Activated CD8-positive, alpha-beta memory T cell treated with anti-CD3 and anti-CD28 coated beads for 1 hour (primary cell): Measurements from ENCODE around the gene NT5DC4.
A peak's percentile ranks its signal among the peaks of the same experiment; 100 is the strongest.

Experiments
- DNase-seq, 2 donors: peaks; one replicate each; pipeline ENCODE4 v3.0.0-alpha.2; 2020; ENCODE audit warnings: low read depth in 1 of 2; ENCODE audit errors: extremely low read depth in 1 of 2

Gene NT5DC4

DNA sequence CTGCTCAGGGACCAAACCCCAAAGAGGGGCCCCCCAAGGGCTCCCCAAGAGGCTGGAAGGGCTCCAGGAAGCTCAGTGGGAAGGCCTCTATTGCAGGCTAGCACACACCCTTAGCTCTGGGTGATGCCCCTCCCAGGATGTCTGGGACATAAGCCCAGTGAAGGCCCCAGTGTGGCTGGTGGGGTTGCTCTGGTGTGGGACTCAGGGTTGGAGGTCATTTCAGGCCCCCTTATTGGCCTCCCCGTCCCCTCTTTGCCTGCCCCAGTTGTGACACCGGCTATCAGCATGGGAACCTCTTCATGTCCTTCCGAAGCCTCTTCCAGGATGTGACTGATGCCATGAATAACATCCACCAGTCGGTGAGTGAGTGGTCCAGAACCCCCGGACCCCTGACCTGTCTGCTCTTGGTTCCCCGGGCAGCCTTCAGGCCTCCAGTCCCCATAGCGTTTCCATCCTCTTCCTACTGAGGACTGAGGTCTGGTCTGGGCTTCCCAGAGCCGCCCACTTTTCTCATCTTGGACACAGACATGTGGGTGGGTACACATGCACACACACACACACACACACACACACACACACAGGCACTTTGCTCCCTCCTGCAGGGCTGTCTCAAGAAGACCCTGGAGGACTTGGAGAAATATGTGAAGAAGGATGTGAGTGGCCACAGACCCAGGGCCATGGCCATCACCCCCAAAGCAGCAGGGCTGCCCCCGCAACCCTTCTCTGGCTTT is 2.2 kb downstream of the NT5DC4 start:
- no peak for DNase-seq

DNA sequence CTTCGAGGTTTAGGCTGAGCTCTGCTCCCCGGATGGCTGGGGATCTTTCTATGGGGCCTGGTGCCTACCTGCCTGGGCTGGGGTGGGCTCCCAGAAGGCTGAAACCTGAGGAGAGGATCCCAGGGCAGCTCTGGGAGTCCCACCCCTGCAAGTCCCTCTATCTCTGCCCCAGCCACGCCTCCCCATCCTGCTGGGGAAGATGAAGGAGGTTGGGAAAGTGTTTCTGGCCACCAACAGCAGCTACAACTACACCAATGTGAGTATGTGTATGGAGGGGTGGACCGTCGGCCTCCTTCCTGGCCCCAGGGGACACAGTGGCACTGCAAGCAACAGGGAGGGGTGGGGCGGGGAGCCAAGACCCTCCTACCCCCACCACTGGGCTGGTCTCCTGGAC is 2.7 kb downstream of the NT5DC4 start:
- DNase-seq = no peak

DNA sequence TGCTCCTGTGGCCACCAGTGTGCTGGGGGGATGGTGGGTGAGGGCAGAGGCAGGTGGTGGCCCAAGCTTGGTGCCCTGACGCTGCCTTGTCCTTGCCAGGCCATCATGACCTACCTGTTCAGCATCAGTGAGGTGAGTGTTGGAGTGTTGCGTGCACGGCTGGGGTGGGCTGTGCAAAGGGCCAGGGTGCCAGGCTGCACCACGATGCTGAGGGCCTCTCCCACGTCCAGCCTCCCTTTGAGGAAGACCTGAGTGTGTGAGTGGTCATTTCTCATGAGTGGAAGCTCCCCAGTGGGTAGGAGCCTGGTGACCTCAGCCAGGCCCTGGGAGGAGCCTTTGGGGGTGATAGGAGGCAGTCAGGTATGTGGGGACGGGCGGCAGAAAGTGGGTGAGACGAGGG is 3.2 kb downstream of the NT5DC4 start:
- no peak for DNase-seq

DNA sequence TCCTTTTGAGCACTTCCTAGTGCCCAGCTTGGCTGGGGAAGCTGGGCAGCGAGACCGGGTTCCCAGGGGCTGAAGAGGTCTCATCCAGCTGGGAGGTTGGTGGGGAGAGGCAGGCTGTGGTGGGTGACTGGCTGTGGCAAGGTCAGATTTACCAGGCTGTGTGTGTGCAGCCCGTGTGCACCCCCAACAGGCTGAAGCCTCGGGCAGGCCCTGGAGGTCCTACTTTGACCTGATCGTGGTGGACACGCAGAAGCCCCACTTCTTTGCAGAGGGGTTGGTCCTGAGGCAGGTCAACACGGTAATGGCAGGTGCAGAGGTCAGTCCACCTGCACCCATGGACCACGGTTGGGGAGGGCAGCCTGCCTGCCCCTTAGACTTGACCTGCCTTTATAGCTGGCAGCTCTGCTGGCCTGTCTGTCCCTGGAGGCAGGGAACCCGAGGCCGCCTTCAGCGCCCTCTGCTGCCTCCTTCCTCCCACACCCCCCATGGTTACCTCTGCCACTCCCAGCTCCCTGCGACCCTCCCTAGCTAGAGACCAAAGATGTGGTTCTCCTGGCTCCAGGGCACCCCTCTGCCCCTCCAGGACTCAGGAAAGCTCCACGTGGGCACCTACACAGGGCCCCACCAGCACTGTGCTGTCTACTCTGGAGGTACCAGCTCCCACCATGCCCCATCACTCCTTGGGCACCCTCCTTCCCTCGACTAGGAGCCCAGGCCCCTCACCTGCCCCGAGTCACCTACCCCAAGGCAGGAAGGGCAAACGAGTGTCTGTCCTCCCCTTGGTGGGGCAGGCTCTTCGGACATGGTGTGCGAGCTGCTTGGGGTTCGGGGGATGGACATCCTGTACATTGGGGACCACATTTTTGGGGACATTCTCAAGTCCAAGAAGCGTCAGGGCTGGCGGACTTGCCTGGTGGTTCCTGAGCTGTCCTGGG is 4.0 kb downstream of the NT5DC4 start:
- no peak for DNase-seq

DNA sequence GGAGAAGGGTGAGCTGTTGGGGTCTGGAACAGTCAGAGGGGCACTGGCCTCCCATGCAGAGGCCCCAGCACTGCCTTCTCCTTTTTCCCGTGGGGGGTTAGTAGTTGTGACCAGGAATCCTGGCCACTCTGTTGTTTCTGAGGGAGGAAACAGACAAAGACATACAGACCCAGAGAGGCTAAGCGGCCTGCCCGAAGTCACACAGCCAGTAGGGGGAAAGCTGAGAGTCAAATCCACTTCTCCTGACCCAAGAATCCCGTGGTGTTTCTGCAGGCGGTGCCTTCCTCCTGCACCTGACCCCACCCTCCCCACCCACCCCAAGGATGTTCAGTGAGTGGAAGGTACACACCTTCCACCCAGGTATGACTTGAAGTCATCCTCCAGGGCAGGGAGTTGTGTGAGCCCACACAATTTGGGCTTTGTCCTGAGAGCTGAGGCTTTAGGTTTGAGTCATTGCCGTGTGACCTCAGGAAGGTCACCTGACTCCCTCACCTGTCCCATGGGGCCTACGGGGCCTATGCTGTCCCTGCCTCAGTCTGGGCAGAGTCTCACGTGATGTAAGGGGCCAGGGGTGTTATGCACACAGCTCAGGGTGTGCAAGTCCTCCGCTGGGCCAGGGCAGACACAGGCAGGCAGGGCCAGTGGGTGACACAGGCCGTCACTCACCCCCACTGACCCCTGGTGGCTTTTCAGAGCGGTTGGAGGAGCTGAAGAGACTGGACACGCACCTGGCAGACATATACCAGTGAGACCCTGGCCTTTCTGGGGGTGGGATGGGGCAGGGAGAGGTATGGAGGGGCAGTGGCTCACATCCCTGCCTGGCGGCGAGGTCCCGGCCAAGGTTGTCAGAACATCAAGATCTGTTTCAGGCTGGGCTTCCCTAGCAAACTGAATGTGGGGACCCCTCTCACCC is 5.0 kb downstream of the NT5DC4 start:
- no peak for DNase-seq

DNA sequence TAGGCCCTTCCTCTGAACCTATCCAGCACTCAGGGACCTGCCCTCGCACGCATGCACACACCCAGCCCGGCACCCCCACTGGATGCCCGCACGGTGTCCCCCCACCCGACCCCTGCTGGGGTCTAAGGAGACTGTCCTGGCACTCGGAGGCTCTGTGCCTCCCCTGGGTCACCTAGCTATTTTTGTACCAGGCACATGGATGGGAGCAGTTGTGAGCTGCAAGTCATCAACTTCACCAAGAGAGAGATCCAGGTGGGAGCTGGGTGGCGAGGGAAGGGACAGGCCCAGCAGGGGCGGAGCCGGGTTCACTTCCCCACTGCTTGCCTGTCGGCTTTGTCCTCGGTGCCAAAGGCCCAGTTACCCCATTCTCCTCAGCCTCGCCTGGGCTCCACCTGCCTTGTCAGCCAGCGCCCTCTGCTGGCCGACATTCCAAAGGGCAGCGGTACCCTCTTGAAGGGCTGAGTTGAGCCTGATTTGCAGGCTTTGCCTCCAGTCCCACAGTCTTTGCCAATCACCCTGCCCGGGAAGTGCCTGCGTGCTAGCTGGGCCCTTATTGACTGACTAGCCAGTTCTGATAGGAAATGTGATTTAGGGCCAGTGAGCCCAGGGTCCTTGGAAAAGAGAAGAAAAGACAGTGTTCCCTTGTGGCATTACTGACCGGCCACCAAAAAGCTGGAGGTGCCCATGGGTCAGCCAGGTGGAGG is 5.8 kb downstream of the NT5DC4 start:
- DNase-seq = peak; percentile 67 to 74

DNA sequence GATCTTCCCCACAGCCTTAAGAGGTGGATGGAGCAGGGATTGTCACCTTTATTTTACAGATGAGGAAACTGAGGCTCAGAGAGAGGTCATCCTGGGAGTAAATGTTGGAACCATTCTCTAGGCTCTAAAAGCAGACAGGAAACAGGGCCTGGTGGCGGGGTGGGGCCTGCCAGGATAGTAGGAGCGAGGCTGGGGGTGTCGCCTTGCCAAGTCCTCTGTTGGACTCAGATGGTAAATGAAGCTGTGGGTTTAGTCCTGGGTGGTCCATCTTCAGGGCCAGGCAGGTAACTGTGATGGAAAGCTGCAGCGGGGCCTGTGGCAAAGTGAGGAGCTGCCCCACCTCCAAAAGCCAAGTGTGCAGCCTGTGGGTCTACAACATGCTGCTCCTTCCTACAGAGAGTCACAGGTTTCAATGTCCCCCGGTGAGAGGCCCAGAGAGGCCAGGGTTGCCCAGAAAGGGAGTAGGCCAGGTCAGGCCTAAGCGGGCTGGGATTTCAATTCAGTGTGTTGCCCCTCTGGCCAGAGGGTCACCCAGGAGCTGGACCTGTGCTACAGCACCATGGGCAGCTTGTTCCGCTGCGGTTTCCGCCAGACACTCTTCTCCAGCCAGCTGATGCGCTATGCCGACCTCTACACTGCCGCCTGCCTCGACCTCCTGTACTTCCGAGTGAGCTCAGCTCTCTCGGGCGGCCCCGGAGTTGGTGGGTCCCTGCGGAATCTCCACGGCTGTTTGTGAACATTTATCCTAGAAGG is 6.6 kb downstream of the NT5DC4 start:
- DNase-seq = no peak

DNA sequence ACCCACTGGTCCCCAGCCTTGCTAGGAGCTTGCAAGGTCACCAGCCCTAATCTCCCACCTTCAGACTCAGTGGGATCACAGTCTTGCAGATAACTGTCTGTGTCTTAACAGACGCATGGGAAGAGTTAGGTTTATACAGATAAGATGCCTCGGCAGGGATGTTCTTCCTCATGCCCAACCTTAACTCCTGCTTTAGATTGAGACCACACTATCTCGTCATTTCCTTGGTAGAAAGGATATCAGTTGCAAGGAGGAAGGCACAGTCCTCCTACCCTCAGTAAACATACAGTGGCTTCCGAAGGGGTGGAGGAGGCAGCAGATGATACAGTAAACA is 7.2 kb downstream of the NT5DC4 start:
- DNase-seq = no peak

DNA sequence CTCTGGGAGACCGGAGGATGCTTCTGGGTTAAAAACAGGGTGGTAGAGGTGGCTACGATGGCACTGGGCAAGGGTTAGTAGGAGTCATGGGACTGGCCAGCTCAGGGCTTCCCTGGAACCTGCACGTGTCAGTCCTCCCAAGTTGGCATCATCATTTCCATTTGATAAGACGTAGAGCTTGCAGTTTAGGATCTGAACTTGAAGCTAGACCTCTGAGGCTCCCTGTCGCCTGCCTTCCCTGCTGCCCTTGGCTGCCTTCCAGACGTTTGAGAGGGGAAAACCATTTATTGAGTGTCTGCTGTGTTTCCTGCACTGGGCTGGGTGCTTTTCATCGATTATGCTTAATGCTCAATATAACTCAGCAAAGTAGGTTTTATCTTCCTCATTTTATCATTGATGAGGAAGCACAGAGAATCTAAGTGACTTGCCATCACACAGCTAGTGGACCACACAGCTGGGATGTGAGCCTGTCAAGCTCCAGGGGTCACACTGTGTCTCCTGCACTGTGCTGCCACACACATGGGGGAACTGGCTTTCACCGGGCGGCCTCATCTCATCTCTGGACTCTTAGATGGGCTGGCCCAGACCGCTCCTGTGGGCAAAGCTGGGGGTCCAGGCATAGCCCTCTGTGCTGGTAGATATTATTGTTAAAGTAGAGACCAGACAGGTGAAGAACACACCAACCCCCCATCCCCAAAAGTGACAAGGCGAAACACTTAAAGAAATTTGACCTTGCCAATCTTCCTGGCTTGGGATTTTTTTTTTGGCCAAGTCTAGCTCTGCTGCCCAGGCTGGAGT is 7.8 kb downstream of the NT5DC4 start:
- DNase-seq = no peak

DNA sequence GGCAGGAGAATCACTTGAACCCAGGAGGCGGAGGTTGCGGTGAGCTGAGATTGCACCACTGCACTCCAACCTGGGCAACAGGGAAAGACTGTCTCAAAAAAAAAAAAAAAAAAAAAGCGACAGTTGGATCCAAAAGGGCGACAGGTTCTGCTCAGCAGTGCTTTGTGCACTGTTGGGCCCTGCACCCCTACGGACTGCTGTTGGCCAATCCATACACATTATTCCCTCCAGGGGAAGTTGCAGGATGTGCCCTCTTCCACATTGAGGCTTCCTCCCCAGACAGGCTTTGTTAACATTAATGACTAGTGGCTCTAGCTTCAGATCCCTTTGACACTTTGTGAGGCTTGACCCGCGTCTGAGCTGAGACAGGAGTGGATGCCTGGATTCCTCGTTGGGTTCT is 9.4 kb downstream of the NT5DC4 start:
- no peak for DNase-seq

DNA sequence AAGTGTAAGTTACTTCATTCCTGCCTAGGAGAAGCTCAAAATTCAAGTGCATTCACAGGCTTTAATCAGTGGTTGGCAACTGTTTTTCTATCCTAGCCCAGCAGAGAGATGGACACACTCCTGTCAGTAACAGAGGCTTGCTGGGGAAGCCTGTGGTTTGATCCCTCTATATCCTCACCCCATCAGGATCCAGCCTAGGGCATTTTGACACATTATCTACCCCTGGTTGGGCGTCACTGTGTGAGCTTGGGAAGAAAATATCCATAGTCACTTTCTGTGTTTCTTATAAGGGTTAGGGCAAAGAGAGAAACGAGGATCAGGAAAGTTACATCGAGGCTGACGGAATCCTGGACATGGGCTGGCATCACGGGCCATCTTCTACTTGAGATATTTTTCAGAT is 10.0 kb downstream of the NT5DC4 start:
- no peak for DNase-seq

DNA sequence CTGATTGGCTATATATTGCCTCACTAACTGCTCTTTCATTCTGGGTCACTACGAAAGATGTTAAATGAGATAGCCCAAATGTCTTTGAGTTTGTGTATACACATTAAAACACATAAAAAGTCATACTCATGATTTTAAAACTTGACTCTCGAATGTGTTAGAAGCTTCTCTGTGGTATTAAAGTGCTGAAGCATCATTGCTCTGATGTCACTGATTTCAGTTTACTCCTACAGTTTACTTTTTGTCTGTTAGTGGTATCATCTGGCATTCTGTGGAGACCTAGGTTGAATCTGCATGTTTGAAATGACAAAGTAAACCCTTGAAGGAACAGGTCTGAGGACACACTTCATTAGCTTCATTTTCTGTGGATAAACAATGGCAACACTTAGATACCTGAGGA is 10.7 kb downstream of the NT5DC4 start:
- DNase-seq = no peak

DNA sequence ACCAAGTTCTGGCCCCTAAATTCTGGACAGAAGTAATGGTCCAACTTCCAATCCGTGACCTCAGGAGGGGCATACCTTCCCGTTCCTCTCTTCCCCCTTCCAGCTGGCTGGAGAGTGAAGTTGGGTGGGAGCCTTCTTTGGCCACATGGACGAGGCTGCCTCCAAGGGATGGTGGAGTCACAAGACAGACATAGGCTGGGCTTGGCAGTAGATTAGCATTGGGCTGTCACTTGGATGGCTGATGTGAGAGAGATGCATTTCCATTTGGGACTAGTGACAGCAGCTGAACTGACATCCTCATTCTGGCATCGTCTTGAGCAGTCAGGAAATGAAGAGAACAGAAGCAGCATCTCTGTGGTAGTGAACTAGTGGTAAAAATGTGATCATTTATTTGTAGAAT is 12.6 kb downstream of the NT5DC4 start:
- no peak for DNase-seq

DNA sequence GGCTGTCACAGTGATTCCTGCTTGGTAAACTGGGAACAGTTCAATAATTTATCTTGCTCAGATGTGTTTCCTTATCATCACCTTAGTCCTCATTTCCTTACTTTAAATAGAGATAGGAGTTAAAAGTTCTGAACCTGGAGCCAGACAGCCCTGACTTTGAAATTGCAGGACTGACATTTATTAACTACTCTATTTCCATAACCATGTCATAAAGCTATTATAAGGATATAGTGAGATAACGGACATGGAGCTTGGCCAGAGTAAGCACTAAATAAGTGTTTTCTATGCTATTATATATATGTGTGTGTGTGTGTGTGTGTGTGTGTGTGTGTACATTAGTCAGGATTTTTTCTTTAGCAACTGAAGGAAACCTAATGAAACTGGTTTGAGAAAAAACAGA is 13.1 kb downstream of the NT5DC4 start:
- no peak for DNase-seq

DNA sequence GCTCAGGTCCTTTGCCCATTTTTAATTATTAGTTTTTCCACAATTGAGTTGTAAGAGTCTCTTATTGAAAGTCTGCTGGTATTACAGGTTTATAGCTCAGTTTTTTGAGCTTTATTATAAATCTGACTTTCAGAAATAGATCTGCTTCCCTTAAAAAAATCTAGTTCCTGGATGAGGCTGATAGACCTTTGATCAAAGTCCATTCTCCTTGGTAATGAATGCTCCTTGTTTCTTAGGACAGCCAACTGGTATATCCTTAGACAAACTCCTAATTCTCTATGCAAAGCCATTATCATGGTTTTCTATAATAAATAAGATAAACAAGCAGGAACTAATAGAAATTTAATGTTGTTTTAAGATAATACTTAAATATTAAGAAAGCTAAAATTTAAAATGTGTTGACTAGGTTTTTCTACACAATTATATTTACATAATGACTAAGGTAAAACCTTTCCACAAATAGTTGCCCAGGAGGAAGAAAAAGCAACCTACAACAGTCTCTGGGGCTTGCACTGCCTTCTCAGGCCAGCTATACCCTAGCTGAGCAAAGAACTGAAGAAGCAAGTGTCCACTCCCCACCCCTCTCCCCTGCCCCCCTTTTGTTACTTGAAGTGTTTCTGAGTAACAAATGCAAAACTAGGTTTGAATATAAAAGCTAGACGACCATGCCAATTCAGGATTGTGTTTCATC is 16.9 kb downstream of the NT5DC4 start:
- DNase-seq = no peak

DNA sequence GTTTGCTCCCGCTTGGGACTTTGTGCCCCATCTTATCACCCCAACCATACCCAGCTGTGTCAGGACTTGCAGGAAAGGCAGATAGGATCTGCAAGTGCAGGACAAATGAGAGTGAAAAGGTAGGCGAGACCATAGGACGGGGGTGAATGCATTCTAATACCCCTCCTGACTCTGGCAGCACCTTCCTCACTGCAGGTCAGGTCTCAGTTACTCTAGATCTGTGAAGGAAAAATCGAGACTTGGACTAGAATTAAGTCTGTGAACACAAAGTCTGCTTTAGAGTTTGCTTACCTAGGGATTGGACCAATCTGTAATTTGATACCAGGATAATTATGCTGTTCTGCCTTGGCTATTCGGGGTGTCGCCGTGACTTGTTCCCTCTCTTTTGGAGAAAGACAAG is 19.7 kb downstream of the NT5DC4 start:
- no peak for DNase-seq

DNA sequence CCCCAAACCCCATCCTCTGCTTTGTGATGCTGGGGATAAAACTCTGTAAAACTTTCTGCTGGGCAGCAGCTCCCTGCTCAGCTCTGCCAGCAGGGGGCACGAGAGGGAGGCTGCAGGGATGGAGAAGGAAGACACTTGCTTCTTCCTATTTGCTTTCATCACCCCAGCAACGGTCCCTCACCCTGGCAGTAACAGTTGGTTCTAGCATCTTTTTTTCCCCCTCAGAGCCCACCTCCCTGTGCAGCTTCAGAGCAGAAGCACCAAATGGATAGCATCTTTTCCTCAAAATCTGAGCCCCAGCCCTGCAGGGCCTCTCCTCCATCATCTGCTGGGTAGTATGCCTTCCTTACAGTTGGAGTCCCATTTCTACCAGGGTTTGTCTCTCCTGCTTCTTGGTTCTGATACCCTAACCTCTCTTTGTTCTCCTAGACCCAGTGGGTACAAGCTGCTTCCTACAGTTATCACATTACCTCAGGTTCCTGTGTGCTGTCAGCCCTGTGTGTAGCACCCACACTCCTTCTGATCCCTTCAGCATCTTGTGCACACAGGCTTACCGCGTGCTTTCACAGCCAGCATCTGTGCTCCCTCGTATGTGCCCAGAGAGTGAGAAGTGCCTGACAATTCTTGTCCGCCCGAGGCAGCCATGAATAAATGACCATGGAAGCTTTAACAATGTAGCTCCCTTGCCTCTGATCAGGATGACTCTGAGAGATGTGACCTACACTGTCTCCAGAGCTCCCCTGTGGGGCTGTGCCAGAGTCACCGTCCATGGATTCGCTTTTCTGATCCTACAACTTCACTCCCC is 29.1 kb downstream of the NT5DC4 start:
- DNase-seq = peak; percentile 37 to 76

DNA sequence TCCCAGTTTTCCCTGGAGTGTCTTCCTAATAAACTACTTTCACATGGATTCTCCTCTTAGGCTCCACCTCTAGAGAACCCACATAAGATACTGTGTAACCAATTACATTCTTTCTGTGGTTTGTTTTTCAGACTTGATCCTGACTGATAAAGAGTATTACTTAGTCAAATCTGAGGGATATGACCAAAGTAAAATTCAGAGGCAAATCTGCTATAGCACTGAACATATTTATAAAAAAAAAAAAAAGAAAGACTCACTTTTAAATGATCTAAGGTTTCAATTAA is 29.7 kb downstream of the NT5DC4 start:
- no peak for DNase-seq
